Effector CD8-positive, alpha-beta T cell (primary cell): ENCODE results near the gene UBAP2.

Source experiments
- DNase-seq: peaks from one replicate; lab custom pipeline; 2025; lab: John Stamatoyannopoulos, UW

Gene UBAP2

DNA sequence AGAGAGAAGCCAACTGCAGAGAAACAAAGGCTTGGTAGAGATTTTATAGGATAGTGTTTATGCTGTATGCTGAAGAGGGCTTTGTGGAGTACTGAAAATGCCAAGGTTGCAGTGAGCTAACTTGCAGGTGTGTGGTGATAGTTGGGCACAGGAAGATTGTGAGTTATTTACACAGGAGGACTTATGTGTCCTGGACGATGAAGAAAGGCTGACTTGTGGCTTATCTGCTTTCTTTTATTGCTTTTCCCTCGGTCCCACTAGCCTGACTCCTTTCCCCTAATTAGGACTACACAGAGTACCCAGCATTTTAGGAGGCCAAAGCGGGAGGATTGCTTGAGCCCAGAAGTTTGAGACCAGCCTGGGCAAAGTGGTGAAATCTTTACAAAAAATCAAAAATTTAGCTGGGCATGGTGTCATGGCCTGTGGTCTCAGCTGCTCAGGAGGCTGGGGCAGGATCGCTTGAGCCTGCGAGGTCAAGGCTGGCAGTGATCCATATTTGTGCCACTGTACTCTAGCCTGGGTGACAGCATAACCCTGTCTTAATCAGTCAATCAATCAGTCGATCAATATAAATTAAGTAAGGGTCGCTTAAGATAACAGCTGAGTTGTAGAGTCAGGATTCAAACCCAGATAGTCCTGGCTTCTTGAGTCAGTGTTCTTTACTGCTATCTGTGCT, 169.9 kb downstream of the UBAP2 start:
- no peak for DNase-seq

DNA sequence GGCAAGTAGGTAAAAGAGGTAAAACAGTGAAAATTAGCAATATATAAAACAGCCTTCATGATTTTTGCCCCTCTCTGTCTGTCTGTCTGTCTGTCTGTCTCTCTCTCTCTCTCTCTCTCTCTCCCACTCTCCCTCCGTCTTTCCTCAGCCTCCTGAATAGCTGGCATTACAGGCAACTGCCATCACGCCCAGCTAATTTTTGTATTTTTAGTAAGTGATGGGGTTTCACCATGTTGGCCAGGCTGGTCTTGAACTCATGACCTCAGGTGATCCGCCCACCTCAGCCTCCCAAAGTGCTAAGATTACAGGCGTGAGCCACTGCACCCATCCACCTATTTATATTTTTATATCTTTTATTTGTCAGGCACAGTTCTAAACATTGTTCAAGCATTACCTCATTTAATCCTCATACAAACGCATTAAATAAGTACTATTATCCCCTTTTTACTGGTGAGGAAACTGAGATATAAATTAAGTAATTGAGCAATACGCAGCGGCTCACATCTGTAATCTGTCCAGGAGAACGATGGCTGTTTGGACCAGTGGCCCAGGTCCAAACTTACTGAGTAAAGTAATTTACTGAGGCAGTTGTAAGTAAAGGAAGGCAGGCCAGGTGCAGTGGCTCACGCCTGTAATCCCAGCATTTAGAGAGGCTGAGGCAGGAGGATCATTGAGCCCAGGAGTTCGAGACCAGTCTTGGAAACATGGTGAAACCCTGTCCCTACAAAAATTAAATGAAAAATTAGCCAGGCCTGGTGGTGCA, 170.8 kb downstream of the UBAP2 start:
- DNase-seq, result no peak
